ENCODE results near the gene ETV1.

ETV1 gene

GRCh38 chr7:13989126-13989948, at the start of gene ETV1:
ETV1 (minus strand) TSS chr7:13989666; CDS start chr7:13989052, 614 bp downstream.
- Mint-ChIP-seq H3K27ac (no peak within 1 kb of the TSS), H3K4me3 (no peak within 1 kb of the TSS), H3K9me3 (ENCODE audit: low read depth) (no peaks in the 10 kb centered on the region), H3K27me3 (peaks cover 7% of the 10 kb centered on the region), H3K4me1 (ENCODE audit: low read depth) (no peaks in the 10 kb centered on the region), H3K36me3 (no peaks in the 10 kb centered on the region)

- Mint-ChIP-seq H3K27ac (no peak overlapping the region), H3K27me3 (no peaks in the 10 kb centered on the region)
These were observed 34.9 kb upstream of the ETV1 start for GRCh38 chr7:14024406-14024805.

GRCh38 chr7:14023838-14024237, 34.4 kb upstream of the ETV1 start:
- Mint-ChIP-seq H3K27ac (no peak overlapping the region), H3K27me3 (no peaks in the 10 kb centered on the region), H3K9me3 (ENCODE audit: low read depth) (no peaks in the 10 kb centered on the region), H3K36me3 (no peaks in the 10 kb centered on the region), H3K4me3 (no peak overlapping the region), H3K4me1 (ENCODE audit: low read depth) (no peaks in the 10 kb centered on the region)

More at GRCh38 chr7:14024406-14024805, 34.9 kb upstream of the ETV1 start:
- H3K4me1 Mint-ChIP-seq (ENCODE audit: low read depth): no peaks in the 10 kb centered on the region
- no peaks in the 10 kb centered on the region for H3K9me3 Mint-ChIP-seq (ENCODE audit: low read depth)
- no peak overlapping the region for H3K4me3 Mint-ChIP-seq
- H3K36me3 Mint-ChIP-seq: no peaks in the 10 kb centered on the region

GRCh38 chr7:14023342-14023741, 33.9 kb upstream of the ETV1 start:
- Mint-ChIP-seq H3K27me3 (no peaks in the 10 kb centered on the region), H3K27ac (no peak overlapping the region), H3K4me1 (ENCODE audit: low read depth) (no peaks in the 10 kb centered on the region), H3K36me3 (no peaks in the 10 kb centered on the region), H3K9me3 (ENCODE audit: low read depth) (no peaks in the 10 kb centered on the region), H3K4me3 (no peak overlapping the region)

- Mint-ChIP-seq H3K4me1 (ENCODE audit: low read depth) (no peaks in the 10 kb centered on the region), H3K27ac (no peak overlapping the region), H3K27me3 (no peaks in the 10 kb centered on the region), H3K4me3 (no peak overlapping the region), H3K9me3 (ENCODE audit: low read depth) (no peaks in the 10 kb centered on the region), H3K36me3 (no peaks in the 10 kb centered on the region)
These were observed 31.6 kb upstream of the ETV1 start for GRCh38 chr7:14021069-14021468.

GRCh38 chr7:14020339-14020900, 31.0 kb upstream of the ETV1 start:
- Mint-ChIP-seq H3K36me3 (no peaks in the 10 kb centered on the region), H3K27ac (no peak overlapping the region), H3K9me3 (ENCODE audit: low read depth) (no peaks in the 10 kb centered on the region), H3K27me3 (no peaks in the 10 kb centered on the region), H3K4me1 (ENCODE audit: low read depth) (no peaks in the 10 kb centered on the region), H3K4me3 (no peak overlapping the region)

GRCh38 chr7:14018751-14019150, 29.3 kb upstream of the ETV1 start:
- Mint-ChIP-seq H3K27ac (no peak overlapping the region), H3K4me3 (no peak overlapping the region), H3K27me3 (no peaks in the 10 kb centered on the region), H3K4me1 (ENCODE audit: low read depth) (no peaks in the 10 kb centered on the region), H3K9me3 (ENCODE audit: low read depth) (no peaks in the 10 kb centered on the region), H3K36me3 (no peaks in the 10 kb centered on the region)

- Mint-ChIP-seq H3K9me3 (ENCODE audit: low read depth) (no peaks in the 10 kb centered on the region), H3K36me3 (no peaks in the 10 kb centered on the region), H3K4me3 (no peak overlapping the region), H3K27ac (no peak overlapping the region), H3K4me1 (ENCODE audit: low read depth) (no peaks in the 10 kb centered on the region), H3K27me3 (no peaks in the 10 kb centered on the region)
These were observed 27.5 kb upstream of the ETV1 start for GRCh38 chr7:14016950-14017349.

- Mint-ChIP-seq H3K4me1 (ENCODE audit: low read depth) (no peaks in the 10 kb centered on the region), H3K9me3 (ENCODE audit: low read depth) (no peaks in the 10 kb centered on the region), H3K4me3 (no peak overlapping the region), H3K27me3 (no peaks in the 10 kb centered on the region), H3K36me3 (no peaks in the 10 kb centered on the region), H3K27ac (no peak overlapping the region)
These were observed 24.4 kb upstream of the ETV1 start for GRCh38 chr7:14013898-14014297.

- Mint-ChIP-seq H3K9me3 (ENCODE audit: low read depth) (no peaks in the 10 kb centered on the region), H3K27ac (no peak overlapping the region), H3K36me3 (no peaks in the 10 kb centered on the region), H3K4me3 (no peak overlapping the region), H3K4me1 (ENCODE audit: low read depth) (no peaks in the 10 kb centered on the region), H3K27me3 (no peaks in the 10 kb centered on the region)
These were observed 20.3 kb upstream of the ETV1 start for GRCh38 chr7:14009453-14010418.

GRCh38 chr7:14001139-14001538, 11.7 kb upstream of the ETV1 start:
- Mint-ChIP-seq H3K27me3 (no peaks in the 10 kb centered on the region), H3K9me3 (ENCODE audit: low read depth) (peaks cover 15% of the 10 kb centered on the region), H3K4me1 (ENCODE audit: low read depth) (no peaks in the 10 kb centered on the region), H3K4me3 (no peak overlapping the region), H3K36me3 (no peaks in the 10 kb centered on the region), H3K27ac (no peak overlapping the region)

GRCh38 chr7:14000247-14000646, 10.8 kb upstream of the ETV1 start:
- H3K4me1 Mint-ChIP-seq (ENCODE audit: low read depth): no peaks in the 10 kb centered on the region
- H3K36me3 Mint-ChIP-seq: no peaks in the 10 kb centered on the region
- no peaks in the 10 kb centered on the region for H3K27me3 Mint-ChIP-seq
- no peak overlapping the region for H3K4me3 Mint-ChIP-seq
- H3K27ac Mint-ChIP-seq: no peak overlapping the region
- peaks cover 16% of the 10 kb centered on the region for H3K9me3 Mint-ChIP-seq (ENCODE audit: low read depth)

- Mint-ChIP-seq H3K4me3 (no peak overlapping the region), H3K9me3 (ENCODE audit: low read depth) (peaks cover 16% of the 10 kb centered on the region), H3K36me3 (no peaks in the 10 kb centered on the region), H3K4me1 (ENCODE audit: low read depth) (no peaks in the 10 kb centered on the region), H3K27ac (no peak overlapping the region), H3K27me3 (peaks cover 3% of the 10 kb centered on the region)
These were observed 9.4 kb upstream of the ETV1 start for GRCh38 chr7:13998866-13999265.

GRCh38 chr7:13992596-13992964, 3.1 kb upstream of the ETV1 start:
- Mint-ChIP-seq H3K9me3 (ENCODE audit: low read depth) (peaks cover 8% of the 10 kb centered on the region), H3K4me1 (ENCODE audit: low read depth) (no peaks in the 10 kb centered on the region), H3K4me3 (no peak overlapping the region), H3K27me3 (peaks cover 3% of the 10 kb centered on the region), H3K36me3 (no peaks in the 10 kb centered on the region), H3K27ac (no peak overlapping the region)
